ENCODE data around the gene TTC13.

DNA sequence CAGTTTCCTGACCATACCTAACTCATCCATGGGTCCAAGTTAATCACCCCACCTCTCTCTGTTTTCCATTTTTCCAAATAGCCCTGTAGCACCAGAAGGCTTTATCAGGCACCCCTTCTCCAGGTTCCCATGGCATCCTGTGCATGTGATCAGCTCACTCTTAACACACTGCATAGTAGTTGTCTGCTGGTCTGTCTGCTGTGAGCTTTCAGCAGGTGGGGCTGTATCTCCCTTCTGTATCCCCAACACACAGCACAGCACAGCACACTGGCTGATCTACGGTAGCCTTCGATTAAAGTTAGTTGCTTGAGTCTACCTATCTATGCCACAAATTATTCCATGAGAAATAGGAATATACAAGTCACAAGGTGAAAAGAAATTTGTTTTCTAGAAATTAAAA is 56.0 kb downstream of the TTC13 start:
- no peak for TF ChIP-seq CTCF (IDR thresholded peaks at IDR 0.05)
- no peak for TF ChIP-seq POLR2A (IDR thresholded peaks at IDR 0.05)
